SKM-1 (cell line): ENCODE measurements around the gene NFATC2IP.
"Not testable (repeated sequence)": the region's sequence is repeated elsewhere in the genome, so short reads cannot be mapped to it uniquely, and the experiment has no call there.

ENCODE experiments used
- DNase-seq: peaks from one replicate; lab custom pipeline; 2025; ENCODE audit not compliant: unreplicated experiment; lab: John Stamatoyannopoulos, UW

NFATC2IP gene

GRCh38 chr16:28964496-28964895 lies 13.8 kb downstream of the NFATC2IP start:
- no peak for DNase-seq

- DNase-seq: no peak
Measured at GRCh38 chr16:28967156-28967555, 16.4 kb downstream of the NFATC2IP start.

GRCh38 chr16:28969696-28970095 lies 19.0 kb downstream of the NFATC2IP start:
- DNase-seq: not testable (repeated sequence)

GRCh38 chr16:28974007-28974436 lies 23.3 kb downstream of the NFATC2IP start:
- no peak for DNase-seq

GRCh38 chr16:28974437-28975157 lies 23.9 kb downstream of the NFATC2IP start, which contains the start of gene SPNS1:
SPNS1 (plus strand) TSS chr16:28974778; CDS start chr16:28975152, 374 bp downstream.
- DNase-seq: peak; percentile 69

GRCh38 chr16:28975158-28975599 lies 24.4 kb downstream of the NFATC2IP start:
- DNase-seq: no peak

GRCh38 chr16:28977703-28978662 lies 27.2 kb downstream of the NFATC2IP start:
- DNase-seq: no peak

GRCh38 chr16:28980330-28980729 lies 29.6 kb downstream of the NFATC2IP start:
- DNase-seq: not testable (repeated sequence)

- no peak for DNase-seq
Measured at GRCh38 chr16:28980929-28981328, 30.2 kb downstream of the NFATC2IP start.

GRCh38 chr16:28981517-28981916 lies 30.8 kb downstream of the NFATC2IP start:
- no peak for DNase-seq

GRCh38 chr16:28982418-28982817 lies 31.7 kb downstream of the NFATC2IP start:
- no peak for DNase-seq

- DNase-seq: no peak
Measured at GRCh38 chr16:28982949-28983348, 32.2 kb downstream of the NFATC2IP start.

GRCh38 chr16:28983644-28984043 lies 32.9 kb downstream of the NFATC2IP start:
- DNase-seq: no peak

- no peak for DNase-seq
Measured at GRCh38 chr16:28984091-28984490, 33.4 kb downstream of the NFATC2IP start.

GRCh38 chr16:28984619-28985135 lies 33.9 kb downstream of the NFATC2IP start, which contains the start of gene LAT:
LAT (plus strand) TSS chr16:28985052; CDS start chr16:28985418, 366 bp downstream.
- no peak for DNase-seq

GRCh38 chr16:28985211-28986041 lies 34.7 kb downstream of the NFATC2IP start:
- DNase-seq: no peak

GRCh38 chr16:28986046-28986445 lies 35.3 kb downstream of the NFATC2IP start:
- DNase-seq: no peak

GRCh38 chr16:28986492-28986891 lies 35.8 kb downstream of the NFATC2IP start:
- no peak for DNase-seq

GRCh38 chr16:28987170-28987853 lies 36.6 kb downstream of the NFATC2IP start:
- DNase-seq: no peak

- no peak for DNase-seq
Measured at GRCh38 chr16:28989363-28989762, 38.6 kb downstream of the NFATC2IP start.
